Measurements from ENCODE around the gene C4orf17.

Gene C4orf17

DNA sequence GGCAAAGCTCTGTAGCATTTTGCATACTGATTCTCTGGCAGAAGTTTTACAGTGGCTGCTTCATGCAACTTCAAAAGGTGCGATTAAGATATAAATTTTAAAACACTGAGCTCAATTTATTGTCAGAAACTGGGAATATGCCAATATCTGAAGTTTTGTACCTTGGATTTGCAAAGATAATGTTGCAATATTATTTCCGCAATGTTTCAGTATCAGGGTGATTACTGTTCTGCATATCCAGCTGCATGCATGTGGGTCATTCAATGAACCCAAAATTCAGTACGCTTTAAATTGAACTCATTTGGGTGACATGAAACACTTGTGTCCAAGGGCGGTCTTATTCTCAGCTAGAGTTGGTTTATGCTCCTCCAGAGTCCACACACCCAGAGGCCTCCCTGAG is 26.9 kb downstream of the C4orf17 start:
- DNase-seq (ENCODE audit: low spot score), result no peak

DNA sequence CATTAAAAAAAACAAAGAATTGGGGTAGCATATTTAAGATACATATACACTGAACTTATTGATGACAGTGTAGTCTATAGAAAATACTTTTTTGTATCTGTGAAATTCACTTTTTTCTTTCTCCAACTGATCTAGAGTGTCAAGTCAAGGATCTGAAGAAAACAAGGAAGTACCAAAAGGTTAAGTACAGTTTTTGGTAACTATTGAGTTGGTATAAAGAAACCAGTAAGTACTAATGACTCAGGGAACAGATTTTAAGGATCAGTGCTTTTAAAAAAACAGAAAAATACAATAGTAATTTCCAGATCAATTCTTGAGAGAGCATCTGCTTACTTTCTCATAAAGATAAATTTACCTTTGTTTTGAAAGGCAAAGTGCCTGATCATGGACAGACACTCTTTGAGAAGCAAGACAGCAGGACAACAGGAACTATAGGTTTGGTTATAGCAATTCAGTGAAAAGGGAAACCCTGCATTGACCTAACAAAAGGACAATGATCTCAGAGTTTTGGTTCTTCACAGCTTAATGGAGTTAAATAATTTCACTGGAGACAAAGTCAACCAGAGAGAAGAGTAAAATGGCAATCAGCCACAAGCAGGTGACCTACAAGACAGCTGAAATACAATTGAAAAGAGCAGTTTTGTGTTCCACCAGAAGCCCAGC is 29.6 kb downstream of the C4orf17 start:
- no peak for DNase-seq (ENCODE audit: low spot score)

DNA sequence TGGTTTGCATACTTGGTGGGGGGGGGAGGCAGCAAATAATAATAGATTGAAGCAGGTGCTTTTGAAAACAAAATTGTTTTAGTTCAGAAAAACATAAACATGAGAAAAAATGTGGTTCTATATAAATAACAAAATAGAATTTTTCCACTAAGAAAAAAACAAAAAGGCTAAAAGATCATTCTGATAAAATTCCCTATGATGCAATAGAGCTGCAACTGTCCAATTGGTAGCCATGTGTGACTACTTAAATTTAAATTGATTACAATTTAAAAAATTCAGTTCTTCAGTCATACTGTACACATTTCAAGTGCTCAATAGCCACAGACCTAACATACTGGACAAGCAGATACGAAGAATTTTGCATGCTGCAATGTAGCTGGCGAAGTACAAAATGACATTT is 42.1 kb downstream of the C4orf17 start:
- DNase-seq (ENCODE audit: low spot score), result no peak

DNA sequence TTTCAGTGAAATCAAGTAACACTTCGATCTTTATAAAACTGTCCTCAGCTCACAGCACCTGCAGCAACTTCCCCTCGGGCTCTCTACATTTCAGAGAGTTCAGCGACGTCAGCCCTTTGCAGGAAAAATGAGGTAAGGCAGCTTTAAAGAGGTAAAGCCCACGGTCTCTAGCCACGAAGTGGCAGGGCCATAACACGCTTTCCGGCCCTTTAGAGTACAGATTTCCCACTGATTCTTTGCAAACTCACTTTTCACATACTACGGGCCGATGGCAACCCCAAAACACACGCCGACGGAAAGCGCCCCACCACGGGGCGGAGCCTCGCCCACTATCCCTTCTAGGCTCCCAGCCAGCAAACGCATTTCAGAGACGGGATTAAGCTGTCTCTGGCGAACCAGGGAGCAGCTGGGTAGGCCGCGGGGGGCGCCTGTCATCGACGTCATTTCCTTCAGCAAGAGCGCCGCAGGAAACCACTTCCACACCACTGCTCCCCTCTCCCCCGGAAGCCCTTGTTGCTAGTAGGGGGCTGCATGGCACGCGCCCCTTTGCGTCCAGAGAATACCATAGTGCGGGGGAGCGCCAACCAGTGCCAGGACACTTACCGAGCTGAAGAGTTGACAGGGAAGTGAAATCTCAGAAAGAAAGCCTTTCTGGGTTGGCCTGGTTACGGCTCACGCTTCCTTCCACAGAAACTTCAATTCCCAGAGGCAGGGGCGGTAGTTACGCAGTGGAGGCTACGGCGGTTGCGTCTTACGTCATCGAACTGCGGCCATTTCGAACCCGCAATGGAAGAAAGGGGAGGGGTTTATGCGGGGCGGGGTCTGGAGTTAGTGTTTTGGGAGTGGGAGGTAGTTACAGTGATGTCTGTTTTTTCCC is 52.7 kb downstream of the C4orf17 start, which contains the start of gene TRMT10A:
Gene TRMT10A (minus strand): TSS at position 730 of the 877 bp plus-strand sequence. CDS start 4,701 bp downstream, outside the sequence.
- peak; percentile 93 for DNase-seq (ENCODE audit: low spot score)

GRCh38 chr4:99564921-99565320 is 54.1 kb downstream of the C4orf17 start:
- DNase-seq (ENCODE audit: low spot score), result no peak

GRCh38 chr4:99571883-99572282 is 61.1 kb downstream of the C4orf17 start:
- no peak for DNase-seq (ENCODE audit: low spot score)

DNA sequence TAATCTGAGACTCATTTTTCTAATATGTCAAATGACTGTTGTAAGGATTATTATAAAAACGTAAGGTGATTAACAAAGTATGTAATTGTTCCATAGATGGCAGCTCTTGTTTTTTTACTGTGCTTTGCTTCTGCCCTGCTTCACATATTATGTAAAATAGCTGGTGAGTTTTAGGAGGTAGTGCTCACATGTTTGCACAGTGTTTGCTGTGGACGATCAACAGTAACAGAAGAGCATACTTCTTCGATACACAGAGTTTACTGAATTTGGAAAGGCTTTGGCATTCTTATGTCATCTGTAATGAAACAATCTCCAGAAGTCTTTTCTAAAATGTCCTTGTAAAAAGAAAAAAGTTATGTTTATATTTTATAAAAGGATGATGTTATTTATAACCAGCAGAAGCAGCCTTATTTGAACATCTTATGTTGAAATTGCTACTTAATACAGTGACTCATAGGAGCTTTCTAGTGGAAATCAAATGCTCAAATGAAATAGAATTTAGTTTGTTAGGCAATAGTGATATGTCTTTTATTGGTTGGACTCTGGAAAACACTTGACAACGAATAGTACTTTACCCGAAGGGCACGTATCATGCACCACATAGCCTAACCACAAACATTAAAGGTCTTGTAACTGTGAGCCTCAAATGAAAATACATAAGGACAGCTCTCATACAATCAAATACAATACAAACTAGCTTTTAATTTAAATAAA is 61.9 kb downstream of the C4orf17 start:
- DNase-seq (ENCODE audit: low spot score), result no peak

DNA sequence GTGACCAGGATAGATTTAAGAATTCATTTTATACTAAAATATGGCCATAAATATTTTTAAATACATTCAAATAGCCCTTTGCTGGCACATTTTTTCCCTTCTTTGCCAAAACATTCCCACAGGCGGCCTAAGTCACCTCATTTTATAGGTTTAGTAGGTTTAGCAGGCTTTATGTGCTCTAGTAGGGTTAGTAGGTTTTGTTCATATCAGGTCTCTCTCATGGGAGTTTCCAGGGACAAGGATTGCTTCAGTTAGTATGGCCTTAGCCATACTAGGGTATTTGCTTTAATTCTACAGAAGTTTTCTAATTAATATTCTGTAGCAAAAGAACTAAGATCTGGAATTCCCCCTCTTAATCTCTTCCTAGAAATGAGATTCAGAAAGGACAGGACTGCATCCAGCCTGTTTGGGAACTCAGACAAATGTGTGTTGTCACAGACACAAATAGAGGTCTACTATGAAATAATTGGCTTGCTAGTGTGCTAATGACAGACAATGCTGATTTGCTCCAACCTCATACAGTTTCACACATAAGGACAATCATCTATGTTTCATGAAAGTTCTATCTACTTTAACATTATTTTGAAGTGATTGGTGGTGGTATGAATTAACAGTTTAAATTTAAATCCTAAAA is 63.0 kb downstream of the C4orf17 start:
- DNase-seq (ENCODE audit: low spot score), result no peak

- no peak for DNase-seq (ENCODE audit: low spot score)
Observed at GRCh38 chr4:99574530-99575324, 63.9 kb downstream of the C4orf17 start, which contains the start of gene MTTP. Gene MTTP, plus strand, starts transcription at chr4:99574824. Its CDS starts 86 bp downstream, at chr4:99574910.

- DNase-seq (ENCODE audit: low spot score), result no peak
Observed at GRCh38 chr4:99578714-99579113, 67.9 kb downstream of the C4orf17 start.

- no peak for DNase-seq (ENCODE audit: low spot score)
Observed at GRCh38 chr4:99585516-99585915, 74.7 kb downstream of the C4orf17 start.

- no peak for DNase-seq (ENCODE audit: low spot score)
Observed at GRCh38 chr4:99586322-99586721, 75.5 kb downstream of the C4orf17 start.

DNA sequence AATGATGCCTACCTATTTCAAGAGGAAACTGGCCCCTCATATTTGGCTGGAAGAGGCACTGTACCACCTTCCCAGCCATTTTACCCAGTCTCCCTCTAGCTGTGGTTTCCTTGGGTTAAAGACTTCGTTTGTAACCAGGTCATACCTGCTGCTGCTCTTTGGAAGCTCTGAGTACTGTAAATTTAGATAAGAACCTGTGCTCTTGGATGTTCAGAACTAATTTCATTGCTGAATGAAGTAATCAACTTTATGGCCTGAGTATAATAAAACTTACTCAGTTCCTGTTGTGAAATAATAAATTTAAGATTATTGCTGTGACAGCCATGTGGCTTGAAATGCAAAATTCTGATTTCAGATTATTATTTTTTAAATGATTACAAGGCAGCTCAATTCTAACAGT is 76.0 kb downstream of the C4orf17 start:
- no peak for DNase-seq (ENCODE audit: low spot score)

DNA sequence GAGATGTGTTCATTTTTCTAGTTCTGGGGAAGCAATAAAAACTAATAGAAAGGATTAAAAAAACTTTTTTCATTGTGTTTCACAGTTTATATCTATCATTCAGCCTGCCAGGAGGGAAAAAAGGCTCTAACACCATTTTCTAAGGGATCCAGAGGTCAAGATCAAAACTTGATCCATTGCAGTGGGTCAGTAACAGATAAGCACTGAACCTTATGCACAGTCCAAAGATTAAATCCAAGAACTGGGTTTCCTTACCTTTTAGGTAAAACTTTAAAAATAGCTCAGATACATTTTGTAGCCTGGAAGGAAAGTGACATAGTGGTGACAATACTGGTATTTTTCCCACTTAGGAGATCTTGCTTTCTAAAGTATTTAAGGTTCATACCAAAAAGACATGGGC is 76.5 kb downstream of the C4orf17 start:
- DNase-seq (ENCODE audit: low spot score), result no peak

GRCh38 chr4:99587803-99588202 is 77.0 kb downstream of the C4orf17 start:
- DNase-seq (ENCODE audit: low spot score), result no peak

GRCh38 chr4:99591757-99592156 is 80.9 kb downstream of the C4orf17 start:
- DNase-seq (ENCODE audit: low spot score), result no peak

Data from CD4-positive, alpha-beta T cell treated with Interleukin-2 at 100 ng/mL for 4 hours (primary cell).